ENCODE results near the gene ADAMTS12. TPM values are rescaled to one million over a fixed set of nuclear protein-coding genes. Genes with fewer than 3 reads are reported as not detected.

The ADAMTS12 gene
- total and polyA plus RNA-seq, 9 of the 15 experiments (the other 6 are each of a cell fraction or from before 2014, with no cell fraction given): 0.11 TPM; not detected in 8

GRCh38 chr5:33494466-33494865 lies 397.3 kb downstream of the ADAMTS12 start (continued):
- no peak for TF ChIP-seq MGA (IDR thresholded peaks at IDR 0.05)
- no peak for TF ChIP-seq CEBPG (CRISPR knock-in tag; IDR thresholded peaks at IDR 0.05)
- peak in 1 of 2 experiments; percentile 47; a peak in 1 of 4 replicates for TF ChIP-seq CEBPG (tag; conservative IDR thresholded peaks at IDR 0.05 in 1 of 2, IDR thresholded peaks at IDR 0.05 in 1 of 2)
- no peak for TF ChIP-seq TCF3 (CRISPR knock-in tag; IDR thresholded peaks at IDR 0.05)
- no peak for TF ChIP-seq SMARCA5 (IDR thresholded peaks at IDR 0.05)
